HEK293 (cell line): ENCODE data around the gene NUBP1.

Experiments
- CTCF ChIA-PET: fragments of 350-600 bp; formaldehyde crosslinking; extraction: SDS; loops from one replicate; lab custom pipeline; 2021; ENCODE audit warnings: antibody characterized with exemption; lab: Yijun Ruan, JAX
- POLR2A ChIA-PET: fragments of 300-600 bp; formaldehyde crosslinking; extraction: SDS; loops from one replicate; lab custom pipeline; 2020; ENCODE audit warnings: antibody characterized with exemption, inconsistent platforms; lab: Yijun Ruan, JAX
- H3K27ac ChIP-seq: fragments of 200-500 bp; sonication (Bioruptor generic); 2 replicates; pipeline ENCODE4 v1.5.1; 2014; ENCODE audit warnings: low read depth, low read length, control low read depth, inconsistent platforms; ENCODE audit errors: extremely low read depth
- H3K36me3 ChIP-seq, 2 experiments: fragments of 200-500 bp in 1 of 2; sonication (Bioruptor generic) in 1 of 2; 1 replicate in 1 of 2; 2 replicates in 1 of 2; pipeline ENCODE4 v1.5.1; 2014 to 2017; ENCODE audit warnings: inconsistent platforms in 2 of 2, low read length in 2 of 2; ENCODE audit not compliant: control insufficient read depth in 2 of 2, insufficient read depth in 1 of 2
- H3K4me1 ChIP-seq: fragments of 200-500 bp; sonication (Bioruptor generic); 2 replicates; pipeline ENCODE4 v1.5.1; 2014; ENCODE audit warnings: mild to moderate bottlenecking, low read length, inconsistent platforms; ENCODE audit not compliant: control insufficient read depth, insufficient read depth
- H3K4me3 ChIP-seq: 2 replicates; pipeline ENCODE4 v1.5.1; 2011; ENCODE audit warnings: low read depth, mild to moderate bottlenecking, control low read depth, low read length, moderate library complexity
- H3K9me3 ChIP-seq: fragments of 200-500 bp; sonication (Bioruptor generic); 2 replicates; pipeline ENCODE4 v1.5.1; 2014; ENCODE audit warnings: low read depth, low read length, inconsistent platforms; ENCODE audit not compliant: control insufficient read depth, insufficient read depth
- BCL11B ChIP-seq: fragments of 450-650 bp; formaldehyde crosslinking; IDR thresholded peaks from 2 replicates; pipeline ENCODE4 v1.5.1; 2016; ENCODE audit warnings: low read depth, missing biosample characterization, missing genetic modification characterization
- EGR2 ChIP-seq: fragments of 450-650 bp; formaldehyde crosslinking; IDR thresholded peaks from 2 replicates; pipeline ENCODE4 v1.5.1; 2016; ENCODE audit warnings: low read depth, missing biosample characterization, missing genetic modification characterization
- GLI4 ChIP-seq: fragments of 450-650 bp; formaldehyde crosslinking; IDR thresholded peaks from 2 replicates; pipeline ENCODE4 v1.5.1; 2016; ENCODE audit warnings: missing biosample characterization, missing genetic modification characterization
- KLF10 ChIP-seq: fragments of 450-650 bp; IDR thresholded peaks from 2 replicates; pipeline ENCODE4 v1.5.1; 2018; ENCODE audit warnings: missing biosample characterization, mild to moderate bottlenecking, missing genetic modification characterization
- ZFP69B ChIP-seq: fragments of 450-650 bp; formaldehyde crosslinking; IDR thresholded peaks from 2 replicates; pipeline ENCODE4 v1.5.1; 2016; ENCODE audit warnings: missing biosample characterization, missing genetic modification characterization
- ZNF132 ChIP-seq: fragments of 450-650 bp; formaldehyde crosslinking; IDR thresholded peaks from 2 replicates; pipeline ENCODE4 v1.5.1; 2017; ENCODE audit warnings: missing biosample characterization, missing genetic modification characterization, borderline replicate concordance
- ZNF16 ChIP-seq: fragments of 450-650 bp; formaldehyde crosslinking; IDR thresholded peaks from 2 replicates; pipeline ENCODE4 v1.5.1; 2016; ENCODE audit warnings: low read depth, missing biosample characterization, missing genetic modification characterization
- ZNF184 ChIP-seq: fragments of 450-650 bp; IDR thresholded peaks from 2 replicates; pipeline ENCODE4 v1.5.1; 2018; ENCODE audit warnings: missing biosample characterization, mild to moderate bottlenecking, missing genetic modification characterization
- ZNF19 ChIP-seq: fragments of 450-650 bp; formaldehyde crosslinking; IDR thresholded peaks from 2 replicates; pipeline ENCODE4; 2016; ENCODE audit warnings: missing biosample characterization, missing genetic modification characterization, low read depth
- ZNF341 ChIP-seq: fragments of 450-650 bp; formaldehyde crosslinking; IDR thresholded peaks from 2 replicates; pipeline ENCODE4; 2016; ENCODE audit warnings: low read depth, missing biosample characterization, missing genetic modification characterization
- ZNF354C ChIP-seq: fragments of 450-650 bp; formaldehyde crosslinking; IDR thresholded peaks from 2 replicates; pipeline ENCODE4 v1.5.1; 2016; ENCODE audit warnings: missing biosample characterization, missing genetic modification characterization, low read depth, borderline replicate concordance
- ZNF426 ChIP-seq: fragments of 450-650 bp; formaldehyde crosslinking; IDR thresholded peaks from 2 replicates; pipeline ENCODE4 v1.5.1; 2017; ENCODE audit warnings: missing biosample characterization, missing genetic modification characterization, mild to moderate bottlenecking, inconsistent platforms, moderate library complexity
- ZNF529 ChIP-seq: fragments of 450-650 bp; formaldehyde crosslinking; IDR thresholded peaks from 2 replicates; pipeline ENCODE4 v1.5.1; 2017; ENCODE audit warnings: missing genetic modification characterization, missing biosample characterization; ENCODE audit not compliant: insufficient replicate concordance
- ZNF623 ChIP-seq: fragments of 450-650 bp; formaldehyde crosslinking; IDR thresholded peaks from 2 replicates; pipeline ENCODE4 v1.5.1; 2016; ENCODE audit warnings: missing biosample characterization, missing genetic modification characterization
- ZSCAN16 ChIP-seq: fragments of 450-650 bp; formaldehyde crosslinking; IDR thresholded peaks from 2 replicates; pipeline ENCODE4 v1.5.1; 2016; ENCODE audit warnings: missing biosample characterization, missing genetic modification characterization
- TF ChIP-seq, protein P1 (sequence below): fragments of 450-650 bp; formaldehyde crosslinking; IDR thresholded peaks from 2 replicates; pipeline ENCODE4 v1.5.1; 2016; ENCODE audit warnings: missing biosample characterization, missing genetic modification characterization
- TF ChIP-seq, protein P2 (sequence below): fragments of 450-650 bp; formaldehyde crosslinking; IDR thresholded peaks from 2 replicates; pipeline ENCODE4 v1.5.1; 2016; ENCODE audit warnings: missing biosample characterization, missing genetic modification characterization
- TF ChIP-seq, protein P3 (sequence below): fragments of 450-650 bp; formaldehyde crosslinking; IDR thresholded peaks from 2 replicates; pipeline ENCODE4 v1.5.1; 2016; ENCODE audit warnings: missing biosample characterization, missing genetic modification characterization
- TF ChIP-seq, protein P4 (sequence below): fragments of 450-650 bp; formaldehyde crosslinking; IDR thresholded peaks from 2 replicates; pipeline ENCODE4 v1.5.1; 2016; ENCODE audit warnings: missing biosample characterization, missing genetic modification characterization
- TF ChIP-seq, protein P5 (sequence below): fragments of 450-650 bp; formaldehyde crosslinking; IDR thresholded peaks from 2 replicates; pipeline ENCODE4 v1.5.1; 2016; ENCODE audit warnings: missing biosample characterization, missing genetic modification characterization, borderline replicate concordance
- TF ChIP-seq, protein P6 (sequence below): fragments of 450-650 bp; formaldehyde crosslinking; IDR thresholded peaks from 2 replicates; pipeline ENCODE4 v1.5.1; 2017; ENCODE audit warnings: missing biosample characterization, missing genetic modification characterization

The NUBP1 gene

DNA sequence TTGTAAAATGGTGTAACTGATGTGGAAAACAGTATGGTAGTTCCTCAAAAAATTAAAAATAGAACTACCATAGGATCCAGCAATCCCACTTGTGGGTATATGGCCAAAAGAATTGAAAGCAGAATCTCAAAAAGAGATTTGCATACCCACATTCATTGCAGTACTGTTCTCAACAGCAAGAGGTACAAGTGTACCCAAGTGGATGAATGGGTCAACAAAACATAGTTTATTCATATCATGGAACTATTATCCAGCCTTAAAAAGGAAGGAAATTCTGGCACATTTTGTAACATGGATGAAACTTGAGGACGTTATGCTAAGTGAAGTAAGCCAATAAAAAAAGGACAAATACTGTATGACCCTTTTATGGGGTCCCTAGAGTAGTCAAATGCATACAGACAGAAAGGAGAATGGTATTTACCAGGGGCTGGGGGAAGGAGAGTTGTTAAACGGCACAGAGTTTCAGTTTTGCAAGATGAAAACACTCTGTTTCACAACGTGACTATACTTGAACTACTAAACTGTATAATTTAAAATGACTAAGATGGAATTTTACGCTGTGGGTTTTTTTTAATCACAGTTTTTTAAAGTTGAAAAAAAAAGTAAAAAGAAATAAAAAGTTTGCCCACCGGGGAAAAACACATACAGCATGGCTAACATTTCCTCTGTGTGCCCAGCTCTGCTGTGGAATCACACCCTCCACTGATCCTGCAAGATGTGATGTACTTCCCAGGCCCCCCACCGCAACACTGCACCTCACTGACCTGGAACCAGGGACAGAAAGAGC lies 68.9 kb downstream of the NUBP1 start (continued):
- TF ChIP-seq, protein P1, sequence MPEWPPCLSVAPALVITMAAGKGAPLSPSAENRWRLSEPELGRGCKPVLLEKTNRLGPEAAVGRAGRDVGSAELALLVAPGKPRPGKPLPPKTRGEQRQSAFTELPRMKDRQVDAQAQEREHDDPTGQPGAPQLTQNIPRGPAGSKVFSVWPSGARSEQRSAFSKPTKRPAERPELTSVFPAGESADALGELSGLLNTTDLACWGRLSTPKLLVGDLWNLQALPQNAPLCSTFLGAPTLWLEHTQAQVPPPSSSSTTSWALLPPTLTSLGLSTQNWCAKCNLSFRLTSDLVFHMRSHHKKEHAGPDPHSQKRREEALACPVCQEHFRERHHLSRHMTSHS (tag by site-specific recombination), result no peak
- TF ChIP-seq, all 188 proteins: peak for 0

DNA sequence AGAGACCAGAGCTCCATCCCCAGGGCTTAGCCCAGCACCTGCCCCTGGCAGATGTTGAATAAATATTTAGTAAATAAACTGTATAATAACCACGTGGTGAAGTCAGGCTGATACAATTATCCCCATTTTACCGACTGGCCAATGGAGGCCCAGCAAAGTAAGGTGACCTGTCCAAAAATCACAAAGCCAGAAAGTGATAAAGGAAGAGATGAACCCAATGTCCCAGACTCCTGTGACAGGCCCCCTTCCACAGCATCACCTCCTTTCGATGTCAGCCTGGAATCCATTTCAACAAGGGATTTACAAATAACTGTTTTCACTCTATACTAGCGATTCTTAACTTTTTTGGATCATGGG lies 69.4 kb downstream of the NUBP1 start:
- ChIA-PET CTCF (no interaction called here), POLR2A (no interaction called here)
- Histone ChIP-seq H3K4me3 (no peak overlapping the region), H3K36me3 (no peaks in the 10 kb centered on the region), H3K9me3 (no peaks in the 10 kb centered on the region), H3K4me1 (no peaks in the 10 kb centered on the region), H3K27ac (no peak overlapping the region)
- TF ChIP-seq, protein P2, sequence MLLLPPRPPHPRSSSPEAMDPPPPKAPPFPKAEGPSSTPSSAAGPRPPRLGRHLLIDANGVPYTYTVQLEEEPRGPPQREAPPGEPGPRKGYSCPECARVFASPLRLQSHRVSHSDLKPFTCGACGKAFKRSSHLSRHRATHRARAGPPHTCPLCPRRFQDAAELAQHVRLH (tag by site-specific recombination), result no peak
- no peak for TF ChIP-seq KLF10 (tag by site-specific recombination)
- no peak for TF ChIP-seq EGR2 (tag by site-specific recombination)
- TF ChIP-seq, protein P3, sequence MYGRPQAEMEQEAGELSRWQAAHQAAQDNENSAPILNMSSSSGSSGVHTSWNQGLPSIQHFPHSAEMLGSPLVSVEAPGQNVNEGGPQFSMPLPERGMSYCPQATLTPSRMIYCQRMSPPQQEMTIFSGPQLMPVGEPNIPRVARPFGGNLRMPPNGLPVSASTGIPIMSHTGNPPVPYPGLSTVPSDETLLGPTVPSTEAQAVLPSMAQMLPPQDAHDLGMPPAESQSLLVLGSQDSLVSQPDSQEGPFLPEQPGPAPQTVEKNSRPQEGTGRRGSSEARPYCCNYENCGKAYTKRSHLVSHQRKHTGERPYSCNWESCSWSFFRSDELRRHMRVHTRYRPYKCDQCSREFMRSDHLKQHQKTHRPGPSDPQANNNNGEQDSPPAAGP (tag by site-specific recombination), result no peak
- TF ChIP-seq ZNF529 (tag by site-specific recombination), result no peak
- no peak for TF ChIP-seq ZNF19 (tag by site-specific recombination)
- TF ChIP-seq ZNF132 (tag by site-specific recombination), result no peak
- no peak for TF ChIP-seq ZFP69B (tag by site-specific recombination)
- no peak for TF ChIP-seq BCL11B
- TF ChIP-seq ZNF184, result no peak
- TF ChIP-seq, protein P4, sequence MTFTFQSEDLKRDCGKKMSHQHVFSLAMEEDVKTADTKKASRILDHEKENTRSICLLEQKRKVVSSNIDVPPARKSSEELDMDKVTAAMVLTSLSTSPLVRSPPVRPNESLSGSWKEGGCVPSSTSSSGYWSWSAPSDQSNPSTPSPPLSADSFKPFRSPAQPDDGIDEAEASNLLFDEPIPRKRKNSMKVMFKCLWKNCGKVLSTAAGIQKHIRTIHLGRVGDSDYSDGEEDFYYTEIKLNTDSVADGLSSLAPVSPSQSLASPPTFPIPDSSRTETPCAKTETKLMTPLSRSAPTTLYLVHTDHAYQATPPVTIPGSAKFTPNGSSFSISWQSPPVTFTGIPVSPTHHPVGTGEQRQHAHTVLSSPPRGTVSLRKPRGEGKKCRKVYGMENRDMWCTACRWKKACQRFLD, result no peak

DNA sequence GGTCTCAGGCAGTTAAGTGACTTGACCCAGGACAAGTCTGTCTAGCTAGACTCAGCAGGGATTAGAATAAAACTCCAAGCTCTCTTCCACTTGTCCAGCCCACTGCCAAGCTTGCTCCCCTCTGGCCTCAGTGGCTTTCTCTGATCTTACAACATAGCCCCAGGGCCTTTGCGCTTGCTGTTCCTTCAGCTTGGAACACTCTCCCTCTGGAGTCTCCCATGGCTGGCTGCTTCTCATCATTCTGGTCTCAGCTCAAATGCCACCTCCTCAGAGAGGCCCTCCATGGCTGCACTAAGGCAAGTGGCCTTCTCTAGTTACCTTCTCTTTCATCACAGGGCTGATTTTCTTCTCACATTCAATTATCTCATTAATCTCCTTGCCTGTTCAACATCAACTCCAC lies 73.9 kb downstream of the NUBP1 start:
- POLR2A ChIA-PET, result no interaction called here
- Histone ChIP-seq H3K9me3 (no peaks in the 10 kb centered on the region), H3K27ac (no peak overlapping the region), H3K4me1 (no peaks in the 10 kb centered on the region), H3K36me3 (no peaks in the 10 kb centered on the region), H3K4me3 (no peak overlapping the region)
- TF ChIP-seq ZSCAN16 (tag by site-specific recombination) (no peak), ZNF623 (tag by site-specific recombination) (peak; percentile 80), ZNF426 (tag by site-specific recombination) (no peak), ZNF16 (tag by site-specific recombination) (peak; percentile 82), GLI4 (tag by site-specific recombination) (no peak), ZNF354C (tag by site-specific recombination) (no peak), ZNF341 (tag by site-specific recombination) (no peak)
- TF ChIP-seq, protein P5, sequence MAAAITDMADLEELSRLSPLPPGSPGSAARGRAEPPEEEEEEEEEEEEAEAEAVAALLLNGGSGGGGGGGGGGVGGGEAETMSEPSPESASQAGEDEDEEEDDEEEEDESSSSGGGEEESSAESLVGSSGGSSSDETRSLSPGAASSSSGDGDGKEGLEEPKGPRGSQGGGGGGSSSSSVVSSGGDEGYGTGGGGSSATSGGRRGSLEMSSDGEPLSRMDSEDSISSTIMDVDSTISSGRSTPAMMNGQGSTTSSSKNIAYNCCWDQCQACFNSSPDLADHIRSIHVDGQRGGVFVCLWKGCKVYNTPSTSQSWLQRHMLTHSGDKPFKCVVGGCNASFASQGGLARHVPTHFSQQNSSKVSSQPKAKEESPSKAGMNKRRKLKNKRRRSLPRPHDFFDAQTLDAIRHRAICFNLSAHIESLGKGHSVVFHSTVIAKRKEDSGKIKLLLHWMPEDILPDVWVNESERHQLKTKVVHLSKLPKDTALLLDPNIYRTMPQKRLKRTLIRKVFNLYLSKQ (tag by site-specific recombination), result no peak
- TF ChIP-seq, protein P6, sequence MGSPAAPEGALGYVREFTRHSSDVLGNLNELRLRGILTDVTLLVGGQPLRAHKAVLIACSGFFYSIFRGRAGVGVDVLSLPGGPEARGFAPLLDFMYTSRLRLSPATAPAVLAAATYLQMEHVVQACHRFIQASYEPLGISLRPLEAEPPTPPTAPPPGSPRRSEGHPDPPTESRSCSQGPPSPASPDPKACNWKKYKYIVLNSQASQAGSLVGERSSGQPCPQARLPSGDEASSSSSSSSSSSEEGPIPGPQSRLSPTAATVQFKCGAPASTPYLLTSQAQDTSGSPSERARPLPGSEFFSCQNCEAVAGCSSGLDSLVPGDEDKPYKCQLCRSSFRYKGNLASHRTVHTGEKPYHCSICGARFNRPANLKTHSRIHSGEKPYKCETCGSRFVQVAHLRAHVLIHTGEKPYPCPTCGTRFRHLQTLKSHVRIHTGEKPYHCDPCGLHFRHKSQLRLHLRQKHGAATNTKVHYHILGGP (tag by site-specific recombination), result no peak
- CTCF ChIA-PET, result interaction anchor here (0.6 kb wide), 1 partner anchor 20 kb away, joined by 9 read pairs; no protein-coding TSS in a partner anchor
